Subcutaneous adipose tissue (tissue), 4 donors: Measurements from ENCODE around the gene PUDP. TPM values are rescaled to one million over a fixed set of nuclear protein-coding genes. Genes with fewer than 3 reads are reported as not detected.

ENCODE experiments used
- total RNA-seq, 4 donors: library from RNA; depleted of rRNA; stranded (reverse); fragments of >200 nt; gene quantifications; one replicate each; pipeline ENCODE4 v1.1.0, GENCODE V29; 2016
- TF ChIP-seq, protein P1 (sequence below): fragments of 450-650 bp; IDR thresholded peaks from one replicate; pipeline ENCODE4 v1.5.1; 2016; ENCODE audit warnings: low read depth, mild to moderate bottlenecking, control low read depth, antibody characterized with exemption, moderate library complexity

PUDP gene
- total RNA-seq, 4 donors from 2014 or later: 7.9 to 23.3 (median 12.6) TPM

DNA sequence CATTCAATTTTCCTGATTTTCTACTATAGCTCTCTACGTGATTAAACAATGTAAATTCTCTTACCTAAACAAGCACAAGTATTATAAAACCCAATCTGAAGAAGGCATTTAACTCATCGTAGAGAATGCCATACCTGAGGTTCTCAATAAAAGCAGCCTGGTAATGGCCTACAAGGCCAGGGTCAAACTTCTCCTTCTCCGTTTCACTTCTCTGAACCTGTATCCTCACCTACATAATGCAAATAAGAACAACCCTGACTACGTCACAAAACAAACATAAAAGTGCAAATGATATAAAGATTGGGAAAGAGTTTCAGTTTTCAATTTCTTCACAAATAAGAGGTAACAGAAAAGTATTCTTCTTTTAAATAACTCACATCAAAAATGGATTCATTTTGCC, 56.0 kb downstream of the PUDP start:
- TF ChIP-seq, protein P1, sequence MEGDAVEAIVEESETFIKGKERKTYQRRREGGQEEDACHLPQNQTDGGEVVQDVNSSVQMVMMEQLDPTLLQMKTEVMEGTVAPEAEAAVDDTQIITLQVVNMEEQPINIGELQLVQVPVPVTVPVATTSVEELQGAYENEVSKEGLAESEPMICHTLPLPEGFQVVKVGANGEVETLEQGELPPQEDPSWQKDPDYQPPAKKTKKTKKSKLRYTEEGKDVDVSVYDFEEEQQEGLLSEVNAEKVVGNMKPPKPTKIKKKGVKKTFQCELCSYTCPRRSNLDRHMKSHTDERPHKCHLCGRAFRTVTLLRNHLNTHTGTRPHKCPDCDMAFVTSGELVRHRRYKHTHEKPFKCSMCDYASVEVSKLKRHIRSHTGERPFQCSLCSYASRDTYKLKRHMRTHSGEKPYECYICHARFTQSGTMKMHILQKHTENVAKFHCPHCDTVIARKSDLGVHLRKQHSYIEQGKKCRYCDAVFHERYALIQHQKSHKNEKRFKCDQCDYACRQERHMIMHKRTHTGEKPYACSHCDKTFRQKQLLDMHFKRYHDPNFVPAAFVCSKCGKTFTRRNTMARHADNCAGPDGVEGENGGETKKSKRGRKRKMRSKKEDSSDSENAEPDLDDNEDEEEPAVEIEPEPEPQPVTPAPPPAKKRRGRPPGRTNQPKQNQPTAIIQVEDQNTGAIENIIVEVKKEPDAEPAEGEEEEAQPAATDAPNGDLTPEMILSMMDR: no peak

DNA sequence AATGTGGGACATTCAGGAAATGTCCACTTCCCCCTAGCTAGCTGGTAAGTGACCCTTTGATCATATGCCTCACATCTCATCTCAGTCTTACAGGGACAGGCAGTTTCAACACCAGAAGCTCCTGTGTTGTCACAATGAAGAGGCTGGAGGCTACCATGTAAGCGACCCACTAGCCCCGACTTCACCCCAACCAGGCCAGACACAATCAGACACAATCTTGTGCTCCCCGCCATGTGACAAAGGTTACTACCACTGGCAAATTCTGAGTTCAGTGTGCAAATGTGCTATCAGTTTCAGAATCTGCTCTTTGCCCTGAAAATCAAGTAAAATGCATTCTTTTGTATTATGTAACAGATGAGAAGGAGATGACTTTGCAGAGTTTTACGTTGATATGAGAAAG, 57.3 kb downstream of the PUDP start:
- TF ChIP-seq, protein P1: no peak

DNA sequence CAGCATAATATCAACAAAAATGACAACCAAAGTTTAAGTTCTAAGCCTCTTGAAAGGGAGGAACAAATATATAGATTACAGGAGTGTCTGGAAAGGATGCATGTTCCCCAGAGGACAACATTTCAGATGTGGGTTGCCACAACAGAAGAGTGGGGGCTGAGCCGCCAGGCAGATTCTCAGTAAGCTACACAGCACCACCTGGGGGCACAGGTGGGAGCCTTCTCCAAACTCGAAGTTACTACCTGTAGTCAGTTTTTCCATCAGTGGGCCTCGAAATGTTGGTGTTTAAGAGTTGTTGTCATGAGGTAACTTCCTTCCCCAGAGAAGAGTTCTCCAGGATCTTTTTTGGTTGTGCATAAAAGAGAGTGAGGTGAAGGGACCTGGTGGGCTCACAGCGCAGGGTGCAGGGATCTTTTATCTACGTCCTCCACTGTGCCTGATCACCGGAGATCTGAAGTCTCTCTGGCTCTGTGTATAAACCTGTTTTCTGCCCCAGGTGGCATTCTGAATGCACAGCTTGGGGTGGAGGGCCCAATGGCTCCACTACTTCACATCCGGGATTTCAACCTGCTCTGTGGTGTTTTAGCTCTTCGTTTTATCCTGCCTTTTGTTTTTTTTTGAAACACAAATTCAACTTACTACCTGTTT, 58.9 kb downstream of the PUDP start:
- TF ChIP-seq, protein P1: no peak

DNA sequence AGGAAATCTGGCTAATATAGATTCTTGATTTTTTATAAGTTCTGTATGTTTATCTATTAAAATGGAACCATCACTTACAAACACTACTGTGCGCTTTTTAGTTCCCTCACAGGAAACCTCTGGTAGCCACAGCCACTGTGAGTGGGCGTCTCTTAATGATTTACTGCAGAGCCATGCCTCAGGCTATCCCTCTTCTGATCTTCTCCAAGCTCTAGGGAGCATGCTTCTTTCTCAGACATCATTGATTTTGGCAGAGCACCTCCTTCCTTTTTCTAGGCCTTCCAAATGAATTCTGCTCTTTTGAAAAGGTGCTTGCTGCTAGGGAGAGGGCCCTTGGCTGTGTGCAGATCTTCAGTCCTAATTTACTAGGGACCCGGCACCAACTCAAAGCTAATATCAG, 61.6 kb downstream of the PUDP start:
- TF ChIP-seq, protein P1: no peak

DNA sequence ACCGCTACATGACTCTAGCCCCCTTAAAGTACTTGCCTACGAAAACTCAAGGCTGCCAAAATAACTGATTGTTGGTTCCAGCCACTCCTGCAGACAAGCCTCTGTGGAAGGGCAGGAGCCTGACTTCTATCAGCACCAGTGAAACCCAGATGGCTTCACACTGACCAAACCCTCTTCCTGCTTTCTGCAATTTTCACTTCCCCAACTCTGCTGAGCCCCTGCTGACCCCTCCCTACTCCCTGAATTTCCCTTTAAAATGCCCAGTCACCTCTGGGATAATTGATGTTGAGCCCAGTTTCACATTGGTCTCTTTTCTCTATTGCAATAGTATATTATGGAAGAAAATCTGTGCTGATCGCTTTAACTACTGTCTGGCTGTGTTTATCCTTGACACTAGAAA, 62.1 kb downstream of the PUDP start:
- TF ChIP-seq, protein P1: no peak

DNA sequence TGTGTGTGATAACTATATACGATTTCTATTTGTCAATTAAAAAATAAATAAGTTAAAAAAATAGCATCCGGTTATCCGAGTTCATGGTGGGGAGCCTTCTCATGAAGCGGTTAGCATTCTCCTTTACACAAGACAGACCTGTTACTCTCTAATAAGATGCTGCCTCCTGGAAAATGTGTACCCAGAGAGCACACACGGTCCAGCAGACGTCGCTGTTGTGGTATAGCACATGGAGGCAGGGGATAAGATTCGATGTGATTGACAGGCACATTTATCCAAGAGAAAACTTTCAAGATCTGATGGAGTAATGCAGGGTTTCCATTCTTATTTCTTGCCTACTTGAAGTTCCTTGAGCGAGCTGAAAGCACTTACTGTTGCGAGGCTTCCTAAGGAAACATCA, 63.1 kb downstream of the PUDP start:
- TF ChIP-seq, protein P1: no peak

DNA sequence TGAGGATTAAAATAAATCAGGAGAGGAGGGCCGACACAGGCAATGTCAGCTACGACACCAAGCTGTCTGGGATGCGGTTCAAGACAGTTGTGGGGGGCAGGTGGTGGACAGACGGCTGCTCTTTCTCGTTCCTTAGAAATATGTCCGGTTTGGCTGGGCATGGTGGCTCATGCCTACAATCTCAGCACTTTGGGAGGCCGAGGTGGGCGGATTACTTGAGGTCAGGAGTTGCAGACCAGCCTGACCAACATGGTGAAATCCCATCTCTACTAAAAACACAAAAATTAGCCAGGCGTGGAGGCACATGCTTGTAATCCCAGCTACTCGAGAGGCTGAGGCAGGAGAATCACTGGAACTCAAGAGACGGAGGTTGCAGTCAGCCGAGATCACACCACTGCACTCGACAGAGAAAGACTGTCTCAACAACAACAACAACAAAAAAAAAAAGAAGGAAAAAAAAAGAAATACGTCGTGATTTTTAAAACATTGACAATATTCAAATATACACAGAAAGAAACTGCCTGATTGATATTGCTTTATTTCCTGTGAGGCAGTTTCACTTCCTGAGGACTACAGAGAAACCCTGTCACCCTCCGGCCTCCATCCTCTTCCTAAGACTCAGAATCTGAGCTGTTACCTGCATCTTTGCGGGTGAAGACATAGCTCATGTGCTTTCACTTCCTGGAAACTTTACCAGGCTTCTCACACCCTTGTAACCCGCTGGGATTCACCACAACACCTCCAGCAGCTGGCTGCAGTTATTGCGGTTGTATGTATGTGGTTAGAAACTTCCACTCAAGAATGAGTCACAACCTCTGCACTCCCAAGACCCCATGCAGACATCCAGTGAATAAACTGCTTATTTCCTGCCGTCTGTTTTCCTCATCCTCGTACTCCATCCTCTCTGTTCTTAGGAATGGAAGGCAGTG, 64.2 kb downstream of the PUDP start:
- TF ChIP-seq, protein P1: no peak
